ENCODE results near the gene RET.
"Not testable (repeated sequence)": the region's sequence is repeated elsewhere in the genome, so short reads cannot be mapped to it uniquely, and the experiment has no call there.

Gene RET

DNA sequence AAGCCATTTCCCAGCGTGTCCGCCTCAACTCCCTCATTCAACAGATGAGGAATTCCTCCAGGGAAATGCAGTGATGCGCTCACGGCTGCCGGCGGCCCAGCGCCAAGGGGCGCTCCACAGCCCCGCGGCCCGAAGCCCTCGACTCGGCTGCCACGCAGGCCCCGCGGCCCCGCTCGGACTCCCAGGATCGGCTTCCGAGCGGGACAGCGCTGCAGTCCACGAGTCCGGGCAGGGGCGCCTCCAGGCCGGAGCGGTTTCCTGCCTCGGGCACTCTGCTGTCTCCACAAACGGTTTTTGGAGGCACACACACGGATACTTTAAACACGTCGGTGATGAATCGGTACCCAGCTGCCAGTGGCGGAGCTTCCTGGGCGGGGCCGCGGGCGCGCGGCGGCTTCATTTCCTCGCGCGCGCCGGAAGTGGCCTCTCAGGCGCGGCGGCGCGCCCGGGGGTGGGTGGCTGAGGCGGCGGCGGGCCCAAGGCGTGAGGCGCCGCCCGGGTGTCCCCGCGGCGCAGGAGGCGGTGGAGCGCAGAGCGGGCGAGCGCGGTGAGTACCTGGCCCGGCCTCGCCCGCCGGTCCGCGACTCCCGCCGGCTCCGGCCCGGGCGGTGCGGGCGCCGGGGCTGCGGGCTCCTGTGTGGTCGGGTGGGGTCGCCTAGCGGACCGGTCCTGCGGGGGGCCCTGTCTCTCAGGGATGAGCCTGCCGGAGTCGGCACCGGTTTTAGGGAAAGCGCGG, 61.3 kb downstream of the RET start, which contains the start of gene CSGALNACT2:
Gene CSGALNACT2, plus strand, starts transcription at position 425 of the 736 bp plus-strand sequence. CDS start 16,705 bp downstream, outside the sequence.
- DNase-seq, result peak; percentile 93

DNA sequence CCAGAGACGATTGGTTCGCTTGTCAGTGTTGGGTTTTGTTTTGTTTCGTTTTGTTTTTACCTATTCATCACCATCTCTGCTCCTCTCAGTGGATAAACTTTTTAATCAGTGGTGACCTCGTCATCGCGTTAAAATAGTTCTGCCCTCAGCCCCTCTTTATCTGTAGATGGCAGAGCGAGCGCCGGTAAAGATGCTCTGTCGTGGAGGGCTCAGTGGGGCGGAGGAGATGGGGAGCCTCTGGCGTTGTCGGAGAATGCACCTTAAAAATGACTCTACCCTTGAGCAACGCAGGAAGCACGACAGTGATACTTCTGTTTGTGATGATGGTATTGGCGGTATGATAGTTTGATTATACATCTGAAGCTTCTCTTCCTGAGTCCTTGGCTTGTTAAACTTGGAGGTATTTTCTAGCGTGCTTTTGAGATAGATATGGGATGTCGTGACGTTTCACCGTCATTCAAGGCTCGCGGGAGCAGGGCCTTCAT, 61.9 kb downstream of the RET start:
- peak; percentile 81 for DNase-seq

DNA sequence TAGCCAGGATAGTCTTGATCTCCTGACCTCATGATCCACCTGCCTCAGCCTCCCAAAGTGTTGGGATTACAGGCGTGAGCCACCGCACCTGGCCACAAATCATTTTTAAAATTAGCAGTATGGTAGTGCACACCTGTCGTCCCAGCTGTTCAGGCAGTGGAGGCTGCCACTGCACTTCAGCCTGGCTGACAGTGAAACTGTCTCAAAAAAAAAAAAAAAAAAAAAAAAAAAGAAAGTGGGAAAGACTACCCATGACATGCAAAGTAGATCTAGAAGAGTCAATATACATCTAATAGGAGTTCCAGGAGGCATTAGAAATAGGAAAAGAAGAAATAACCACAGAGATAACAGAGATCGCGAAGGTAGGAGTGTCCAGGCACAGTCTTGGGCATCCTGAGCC, 64.6 kb downstream of the RET start:
- DNase-seq, result no peak

DNA sequence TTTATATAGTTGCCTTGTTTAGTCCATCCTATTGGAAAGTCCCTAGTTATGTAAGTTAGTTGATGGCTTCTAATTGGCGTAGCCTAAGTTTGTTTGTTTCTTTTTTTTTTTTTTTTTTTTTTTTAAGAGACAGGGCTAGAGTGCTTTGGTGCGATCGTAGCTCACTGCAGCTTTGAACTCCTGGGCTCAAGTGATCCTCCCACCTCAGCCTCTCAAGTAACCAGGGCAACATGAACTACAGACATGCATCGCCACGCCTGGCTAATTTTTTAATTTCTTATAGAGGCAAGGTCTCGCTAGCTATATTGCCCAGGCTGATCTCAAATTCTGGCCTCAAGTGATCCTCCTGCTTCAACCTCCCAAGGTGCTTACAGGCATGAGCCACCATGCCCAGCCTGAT, 68.4 kb downstream of the RET start:
- no peak for DNase-seq

DNA sequence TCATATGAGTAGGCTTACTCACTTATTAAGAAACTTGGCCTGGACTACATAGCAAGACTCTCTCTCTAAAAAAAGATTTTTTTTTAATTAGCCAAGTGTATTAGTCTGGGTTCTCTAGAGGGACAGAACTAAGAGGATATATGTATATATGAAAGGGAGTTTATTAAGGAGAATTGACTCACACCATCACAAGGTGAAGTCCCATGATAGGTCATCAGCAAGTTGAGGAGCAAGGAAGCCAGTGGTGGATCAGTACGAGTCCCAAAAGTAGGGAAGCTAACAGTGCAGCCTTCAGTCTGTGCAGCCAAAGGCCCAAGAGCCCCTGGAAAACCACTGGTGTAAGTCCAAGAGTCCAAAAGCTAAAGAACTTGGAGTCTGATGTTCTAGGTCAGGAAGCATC, 69.1 kb downstream of the RET start:
- DNase-seq, result not testable (repeated sequence)

DNA sequence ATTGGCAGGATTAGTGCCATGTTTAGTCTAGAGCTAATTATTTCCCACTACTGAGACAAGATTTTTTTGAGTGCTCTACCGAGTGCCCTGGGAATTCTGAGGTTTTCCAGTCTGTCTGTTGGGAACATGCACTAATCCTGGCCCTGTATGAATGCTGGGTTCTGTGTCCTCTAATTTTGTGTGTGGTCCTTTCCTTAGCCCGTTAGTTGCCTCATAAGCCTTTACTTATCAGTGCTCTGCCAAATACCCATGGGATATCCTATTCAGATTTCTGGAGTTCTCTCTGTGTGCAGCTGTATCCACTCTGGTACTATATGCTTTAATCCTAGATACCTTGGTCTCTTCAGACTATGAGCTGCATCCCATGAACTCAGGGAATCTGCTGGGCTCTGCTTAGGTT, 74.5 kb downstream of the RET start:
- no peak for DNase-seq

DNA sequence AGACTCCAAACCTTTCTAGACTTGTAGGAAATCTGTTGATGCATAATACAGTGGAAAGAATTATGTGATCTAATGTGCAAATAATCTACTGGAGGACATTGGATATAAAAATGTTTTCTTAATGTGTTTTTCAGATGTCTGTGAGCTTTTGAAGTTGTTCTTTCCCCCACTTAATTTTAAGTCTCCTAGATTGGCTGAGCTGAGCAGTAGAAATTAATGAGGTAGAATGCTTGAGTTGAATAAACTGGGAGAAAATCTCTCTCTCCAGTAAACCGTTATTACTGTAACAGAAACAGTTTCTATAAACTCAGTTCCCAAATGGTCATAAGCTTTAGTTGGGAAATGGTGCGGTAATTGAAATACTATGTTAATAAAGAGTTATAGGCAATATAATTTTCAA, 77.0 kb downstream of the RET start:
- DNase-seq, result no peak

DNA sequence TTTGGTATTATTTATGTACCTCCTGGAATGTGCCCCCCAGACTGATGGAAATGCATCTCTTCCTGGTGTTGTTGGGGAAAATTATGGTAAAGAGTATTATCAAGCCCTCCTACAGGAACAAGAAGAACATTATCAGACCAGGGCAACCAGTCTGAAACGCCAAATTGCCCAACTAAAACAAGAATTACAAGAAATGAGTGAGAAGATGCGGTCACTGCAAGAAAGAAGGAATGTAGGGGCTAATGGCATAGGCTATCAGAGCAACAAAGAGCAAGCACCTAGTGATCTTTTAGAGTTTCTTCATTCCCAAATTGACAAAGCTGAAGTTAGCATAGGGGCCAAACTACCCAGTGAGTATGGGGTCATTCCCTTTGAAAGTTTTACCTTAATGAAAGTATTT, 78.4 kb downstream of the RET start:
- no peak for DNase-seq

DNA sequence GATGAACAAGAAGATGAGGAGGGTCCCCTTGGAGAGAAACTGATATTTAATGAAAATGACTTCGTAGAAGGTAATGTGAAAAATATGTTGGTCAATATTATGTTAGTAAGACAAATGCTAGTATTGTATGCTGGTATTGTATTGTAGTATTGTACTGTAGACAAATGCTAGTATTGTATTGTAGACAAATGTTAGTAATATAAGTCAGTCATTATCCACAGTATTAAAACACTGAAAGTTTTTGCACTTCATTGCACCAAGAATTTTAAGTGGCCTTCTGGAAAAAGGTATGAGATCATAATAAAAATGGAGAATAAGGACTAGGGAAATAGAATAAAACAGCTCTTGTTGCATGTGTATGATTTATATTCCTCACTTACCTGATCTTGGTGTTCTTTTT, 78.9 kb downstream of the RET start:
- no peak for DNase-seq

DNA sequence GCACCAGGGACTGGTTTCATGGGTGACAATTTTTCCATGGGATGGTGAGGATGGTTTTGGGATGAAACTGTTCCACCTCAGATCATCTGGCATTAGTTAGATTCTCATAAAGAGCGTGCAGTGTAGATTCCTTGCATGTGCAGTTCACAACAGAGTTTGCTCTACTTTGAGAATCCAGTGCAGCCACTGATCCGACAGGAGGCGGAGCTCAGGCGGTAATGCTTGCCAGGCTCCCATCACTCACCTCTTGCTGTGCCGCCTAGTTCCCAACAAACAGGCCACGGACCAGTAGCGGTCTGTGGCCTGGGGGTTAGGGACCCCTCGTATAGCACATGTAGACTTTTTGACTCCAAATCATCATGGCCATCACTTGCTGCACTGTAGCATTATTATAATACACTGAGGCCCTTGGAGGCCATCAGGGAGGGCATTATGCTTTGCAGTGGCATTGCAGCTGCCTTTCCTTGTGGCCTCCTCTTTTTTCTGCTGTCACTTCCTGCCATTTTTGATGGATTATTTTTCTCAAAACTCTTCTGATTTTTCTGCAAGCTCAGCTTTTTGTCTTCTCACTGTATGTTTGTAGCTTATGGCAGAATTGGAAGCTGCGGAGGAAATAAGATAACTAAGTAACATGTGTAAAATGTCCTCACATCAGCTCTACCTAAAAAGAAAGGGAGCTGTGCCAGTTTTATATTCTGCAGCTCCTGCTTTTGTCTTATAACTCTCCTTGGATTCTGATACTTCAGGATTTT, 79.9 kb downstream of the RET start:
- DNase-seq, result no peak

DNA sequence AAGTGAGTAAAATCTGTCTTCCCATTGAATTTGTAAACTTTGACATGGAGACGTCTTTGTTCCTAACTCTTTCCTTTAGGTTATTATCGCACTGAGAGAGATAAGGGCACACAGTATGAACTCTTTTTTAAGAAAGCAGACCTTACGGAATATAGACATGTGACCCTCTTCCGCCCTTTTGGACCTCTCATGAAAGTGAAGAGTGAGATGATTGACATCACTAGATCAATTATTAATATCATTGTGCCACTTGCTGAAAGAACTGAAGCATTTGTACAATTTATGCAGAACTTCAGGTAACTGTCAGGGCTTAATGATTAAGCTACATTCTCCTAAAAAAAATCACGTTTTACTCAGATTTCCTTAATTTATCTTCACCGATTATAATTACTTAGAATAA, 81.8 kb downstream of the RET start:
- DNase-seq, result no peak

DNA sequence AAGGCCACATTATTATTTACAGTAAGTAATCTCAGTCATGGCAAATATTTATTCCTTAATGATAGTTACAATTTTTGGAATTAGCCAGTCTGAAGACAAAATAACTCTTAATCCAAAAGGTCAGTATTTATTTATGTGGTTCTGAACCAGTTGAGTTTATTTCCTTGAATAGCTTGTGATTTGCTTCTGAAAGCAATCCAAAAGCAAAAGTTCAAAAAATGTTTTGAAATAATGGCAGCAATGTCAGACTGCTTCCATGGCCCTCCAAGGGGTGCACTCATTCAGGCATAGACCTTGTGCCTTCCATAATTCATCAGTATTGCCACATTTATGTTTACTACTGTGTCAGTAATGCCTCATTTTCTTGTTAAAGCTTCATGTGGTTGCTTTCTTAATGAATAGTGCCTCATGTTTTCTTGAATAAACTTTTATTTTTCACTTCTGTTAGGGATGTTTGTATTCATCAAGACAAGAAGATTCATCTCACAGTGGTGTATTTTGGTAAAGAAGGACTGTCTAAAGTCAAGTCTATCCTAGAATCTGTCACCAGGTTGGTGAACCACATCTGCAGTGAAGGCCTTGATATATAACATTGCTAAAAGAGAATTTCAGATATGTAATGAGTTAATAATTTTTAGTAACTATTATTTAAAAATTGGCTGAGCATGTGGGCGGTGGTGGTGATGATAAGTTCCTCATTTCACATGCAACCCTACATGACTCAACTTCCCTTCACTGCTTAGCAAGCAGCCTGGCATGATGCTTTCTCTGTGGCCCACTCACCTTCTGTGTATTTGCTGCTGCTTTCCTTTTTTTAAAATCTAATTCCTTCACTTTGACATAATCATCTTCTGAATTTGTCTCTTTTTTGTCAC, 83.4 kb downstream of the RET start:
- no peak for DNase-seq

DNA sequence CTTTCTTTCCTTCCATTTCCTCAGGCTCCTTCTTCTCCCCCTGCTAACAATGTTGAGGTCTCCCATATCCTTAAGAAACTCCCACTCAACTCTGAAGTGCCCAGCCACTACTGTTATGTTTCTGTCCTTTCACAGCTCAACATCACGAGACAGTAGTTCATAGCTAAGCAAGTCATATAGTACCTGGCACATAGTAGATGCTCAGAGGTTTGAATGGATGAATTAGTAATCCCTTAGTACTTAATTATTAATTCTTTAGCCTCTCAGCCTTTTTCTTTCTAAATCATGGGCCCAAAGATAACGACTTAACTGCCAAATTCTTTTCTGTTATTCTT, 84.0 kb downstream of the RET start:
- DNase-seq, result no peak

DNA sequence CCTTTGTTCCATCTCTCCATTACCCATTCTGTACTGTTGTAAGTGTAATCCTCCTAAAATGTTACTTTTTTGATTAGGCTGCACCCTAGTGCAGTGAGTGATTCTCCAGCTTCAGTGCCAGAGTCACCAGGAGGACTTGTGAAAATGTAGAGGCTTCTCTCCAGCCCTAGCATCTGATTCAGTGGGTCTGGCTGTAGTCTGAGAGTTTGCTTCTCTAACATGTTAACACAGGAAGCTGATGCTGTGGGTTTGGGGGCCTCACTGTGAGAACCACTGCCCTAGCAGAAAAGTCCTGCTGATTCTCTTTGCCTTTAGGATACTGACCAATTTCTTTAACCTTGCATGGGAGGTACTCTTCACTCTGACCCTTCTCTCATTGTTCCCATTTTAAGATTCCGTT, 85.7 kb downstream of the RET start:
- no peak for DNase-seq

DNA sequence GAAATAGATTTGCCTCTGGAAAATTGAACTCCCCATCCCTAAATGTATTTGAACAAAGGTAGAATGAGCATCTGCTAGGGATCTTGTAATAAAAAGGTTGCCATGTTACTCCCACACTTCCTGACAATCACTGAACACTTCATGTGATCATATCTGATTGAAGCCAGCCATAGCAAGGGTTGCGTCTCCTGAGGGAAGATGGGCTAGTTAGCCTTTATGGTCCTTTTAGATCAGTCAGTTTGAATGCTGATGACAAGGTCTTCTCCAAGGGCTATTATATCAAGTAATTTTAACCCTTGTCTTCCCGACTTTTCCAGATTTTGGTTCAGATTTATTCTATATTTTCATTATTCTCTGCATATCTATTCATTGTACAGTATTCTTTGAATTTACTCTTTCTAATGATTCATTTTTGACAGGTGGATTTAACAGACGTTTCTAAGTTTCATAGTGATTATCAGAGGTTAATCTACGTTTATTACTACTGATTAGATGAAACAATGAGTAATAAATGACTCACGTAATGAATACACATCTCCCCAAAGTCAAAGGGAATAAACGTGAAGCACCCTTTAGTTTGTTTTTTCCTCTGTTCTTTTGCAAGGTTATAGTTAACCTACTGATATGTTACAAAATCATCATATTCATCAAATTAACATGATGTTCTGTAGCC, 89.5 kb downstream of the RET start:
- no peak for DNase-seq

DNA sequence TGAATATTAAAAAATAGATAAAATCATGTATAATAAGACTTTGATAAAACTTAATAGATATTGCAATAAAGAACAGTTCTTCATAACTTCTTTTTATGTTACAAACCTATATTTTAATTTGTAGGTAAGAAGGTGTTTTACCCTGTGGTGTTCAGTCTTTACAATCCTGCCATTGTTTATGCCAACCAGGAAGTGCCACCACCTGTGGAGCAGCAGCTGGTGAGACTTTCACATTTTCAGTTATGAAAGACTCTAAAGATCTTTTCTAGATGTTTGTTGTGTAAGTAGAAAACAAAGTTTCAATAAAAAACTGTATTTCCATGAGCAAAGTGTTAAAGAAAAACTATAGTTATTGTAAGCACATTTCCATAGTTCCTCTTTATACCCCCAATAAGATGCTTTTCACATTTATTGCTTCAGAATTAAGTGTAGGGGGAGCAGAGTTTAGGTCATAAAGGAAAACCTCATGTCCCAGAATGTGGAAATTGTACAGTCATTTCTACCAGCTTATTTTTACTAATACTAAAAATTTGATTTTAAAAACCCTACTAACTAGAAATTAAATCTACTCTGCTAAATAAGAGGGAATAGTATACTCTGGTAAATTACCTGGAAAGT, 90.1 kb downstream of the RET start:
- no peak for DNase-seq

DNA sequence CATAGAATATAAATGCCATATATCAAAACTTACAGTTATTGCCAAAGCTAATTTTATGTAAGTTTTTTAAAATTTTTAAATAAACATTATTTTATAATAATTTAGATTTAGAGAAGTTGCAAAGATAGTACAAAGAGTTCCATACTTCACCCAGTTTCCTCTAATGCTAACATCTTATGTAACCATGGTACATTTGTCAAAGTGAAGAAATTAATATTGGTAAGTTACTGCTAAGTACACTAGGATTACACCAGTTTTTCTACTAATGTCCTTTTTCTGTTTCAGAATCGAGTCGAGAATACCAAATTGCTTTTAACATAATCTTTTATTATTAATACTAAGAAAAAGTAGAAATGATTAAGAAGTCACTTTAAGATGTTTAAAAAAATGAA, 90.6 kb downstream of the RET start:
- DNase-seq, result no peak

DNA sequence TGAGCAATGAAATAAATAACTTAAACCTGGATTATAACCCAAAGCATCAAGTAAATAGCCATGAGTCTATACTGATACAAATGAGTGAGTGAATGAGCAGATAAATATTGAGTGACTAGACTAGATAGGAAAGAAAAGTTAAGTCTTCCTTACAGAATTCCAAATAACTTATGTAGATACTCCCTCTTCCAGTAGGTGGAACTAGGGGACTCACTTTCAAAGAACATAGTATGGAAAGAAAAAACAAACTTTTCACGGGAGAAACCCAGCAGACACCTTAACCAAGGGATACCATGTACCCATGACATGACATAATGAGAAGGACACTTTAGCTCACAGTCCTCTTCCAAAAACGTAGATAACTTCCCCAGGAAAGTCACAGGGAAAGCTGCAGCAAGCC, 93.6 kb downstream of the RET start:
- no peak for DNase-seq

DNA sequence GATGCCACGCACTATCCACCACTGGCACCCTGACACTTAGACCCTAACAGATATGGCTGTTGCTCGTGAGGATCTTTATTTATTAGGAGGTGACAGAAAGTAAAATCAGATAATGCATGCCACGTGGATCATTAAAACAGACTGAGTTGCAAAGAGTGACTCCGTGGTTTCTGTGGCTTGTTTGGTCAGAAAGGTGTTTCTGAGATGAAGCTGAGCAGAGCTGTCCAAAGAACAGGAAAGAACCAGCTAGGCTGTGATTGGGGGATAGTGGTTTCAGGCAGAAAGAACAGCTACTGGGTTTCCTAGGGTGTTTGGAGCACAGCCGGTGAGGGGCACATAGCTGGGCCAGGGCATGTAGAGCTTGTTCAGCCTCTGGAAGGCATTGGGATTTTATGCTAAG, 95.8 kb downstream of the RET start:
- no peak for DNase-seq

DNA sequence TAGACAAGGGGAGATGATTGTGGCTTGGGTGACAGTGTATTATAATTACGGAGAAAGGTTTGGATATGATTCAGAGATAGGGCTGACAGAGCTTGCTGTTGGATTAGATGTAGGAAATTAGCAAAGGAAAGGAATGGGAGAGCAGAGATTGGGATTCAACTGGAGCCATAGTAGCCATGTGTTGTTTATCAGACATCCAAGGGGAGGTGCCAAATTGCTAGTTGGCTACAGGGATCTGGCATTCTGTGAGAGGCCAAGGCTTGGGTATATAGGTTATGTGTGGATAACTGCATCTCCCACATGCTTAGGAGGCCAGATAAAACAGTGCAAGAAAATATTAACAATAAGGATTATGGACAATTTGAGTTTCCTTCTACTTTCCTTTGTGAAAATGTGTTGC, 96.3 kb downstream of the RET start:
- DNase-seq, result no peak

DNA sequence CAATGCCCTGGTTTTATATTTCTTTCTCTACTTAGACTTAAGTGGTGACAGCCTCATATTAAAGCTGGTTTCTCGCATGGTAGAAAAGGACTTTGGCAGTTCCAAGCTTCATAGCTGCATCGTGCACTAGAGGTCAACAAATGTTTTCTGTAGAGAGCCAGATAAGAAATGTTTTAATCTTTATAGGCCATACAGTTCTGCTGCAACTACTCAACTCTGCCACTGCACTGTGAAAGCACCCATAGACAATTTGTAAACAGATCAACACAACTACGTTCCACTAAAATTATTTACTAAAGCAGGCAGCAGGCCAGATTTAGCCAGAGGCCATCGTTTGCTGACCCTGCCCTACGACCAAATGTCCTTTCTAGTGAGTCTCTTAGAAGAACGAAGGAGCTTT, 98.1 kb downstream of the RET start:
- DNase-seq, result no peak

DNA sequence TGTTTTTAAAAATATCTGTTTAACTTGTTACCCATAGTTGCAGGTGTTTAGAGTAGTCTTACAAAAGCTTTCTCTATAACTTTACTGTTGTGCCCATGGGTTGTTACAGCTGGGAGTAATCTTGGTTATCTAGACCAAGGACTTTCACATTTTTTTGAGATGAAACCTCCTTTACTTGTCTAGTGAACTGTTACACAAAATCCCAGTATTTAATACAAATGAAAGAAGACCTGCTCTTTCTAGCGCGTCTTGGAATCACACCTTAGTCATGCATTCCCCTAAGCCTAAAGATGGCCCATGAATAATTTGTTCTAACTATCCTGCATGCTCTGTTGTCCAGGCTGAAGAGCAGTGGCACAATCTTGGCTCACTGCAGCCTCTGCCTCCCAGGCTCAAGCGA, 99.4 kb downstream of the RET start:
- no peak for DNase-seq

DNA sequence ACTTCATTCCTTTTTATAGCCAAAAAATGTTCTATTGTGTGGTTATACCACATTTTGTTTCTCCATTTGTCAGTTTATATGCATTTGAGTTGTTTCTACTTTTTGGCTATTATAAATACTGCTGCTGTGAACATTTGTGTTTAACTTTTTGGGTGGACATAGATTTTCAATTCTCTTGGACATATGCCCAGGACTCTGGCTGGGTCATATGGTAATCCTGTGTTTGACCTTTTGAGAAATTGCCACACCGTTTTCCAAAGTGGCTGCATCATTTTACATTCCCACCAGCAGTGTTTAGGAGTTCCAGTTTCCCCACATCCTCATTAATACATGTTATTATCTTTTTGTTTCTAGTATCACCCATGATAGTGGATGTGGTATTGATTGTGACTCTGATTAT, 100.7 kb downstream of the RET start:
- no peak for DNase-seq

Measured in activated CD8-positive, alpha-beta memory T cell treated with anti-CD3 and anti-CD28 coated beads, Interleukin-2, amount 50 U/mL, for 48 hours (primary cell).